ENCODE results near the gene ASXL2. TPM values are rescaled to one million over a fixed set of nuclear protein-coding genes. Genes with fewer than 3 reads are reported as not detected.

The ASXL2 gene
- total RNA-seq, 4 donors from 2014 or later, result 4.6 to 29.7 (median 10.6) TPM

- H3K36me3 ChIP-seq, result no peaks in the 10 kb centered on the region
- no peaks in the 10 kb centered on the region for H3K4me1 ChIP-seq
- H3K27me3 ChIP-seq, result no peaks in the 10 kb centered on the region
- TF ChIP-seq POLR2A (IDR thresholded peaks at IDR 0.05), result no peak
- no peak for TF ChIP-seq CTCF (IDR thresholded peaks at IDR 0.05)
- no peak overlapping the region for H3K4me3 ChIP-seq
- no peak overlapping the region for H3K27ac ChIP-seq
- DNase-seq, result no peak
- intact Hi-C loops (cut with DNase I; ENCODE audit: low total_unique reads), result no loop called here
- H3K9me3 ChIP-seq, result no peaks in the 10 kb centered on the region
These were observed 88.1 kb downstream of the ASXL2 start for GRCh38 chr2:25790074-25790790.

GRCh38 chr2:25788457-25788856 is 89.8 kb downstream of the ASXL2 start:
- TF ChIP-seq POLR2A (IDR thresholded peaks at IDR 0.05) (no peak), CTCF (IDR thresholded peaks at IDR 0.05) (no peak)
- no peaks in the 10 kb centered on the region for H3K27me3 ChIP-seq
- no peak overlapping the region for H3K4me3 ChIP-seq
- H3K27ac ChIP-seq, result no peak overlapping the region
- H3K4me1 ChIP-seq, result no peaks in the 10 kb centered on the region
- H3K9me3 ChIP-seq, result no peaks in the 10 kb centered on the region
- H3K36me3 ChIP-seq, result no peaks in the 10 kb centered on the region
- DNase-seq, result no peak
- intact Hi-C loops (cut with DNase I; ENCODE audit: low total_unique reads), result no loop called here

GRCh38 chr2:25787020-25787419 is 91.3 kb downstream of the ASXL2 start:
- Histone ChIP-seq H3K4me1 (no peaks in the 10 kb centered on the region), H3K36me3 (no peaks in the 10 kb centered on the region), H3K4me3 (no peak overlapping the region), H3K27ac (no peak overlapping the region), H3K9me3 (no peaks in the 10 kb centered on the region), H3K27me3 (no peaks in the 10 kb centered on the region)
- intact Hi-C loops (cut with DNase I; ENCODE audit: low total_unique reads), result no loop called here
- TF ChIP-seq CTCF (IDR thresholded peaks at IDR 0.05), result no peak
- DNase-seq, result no peak

- DNase-seq, result no peak
- H3K27me3 ChIP-seq, result no peaks in the 10 kb centered on the region
- no peaks in the 10 kb centered on the region for H3K4me1 ChIP-seq
- no peaks in the 10 kb centered on the region for H3K9me3 ChIP-seq
- intact Hi-C loops (cut with DNase I; ENCODE audit: low total_unique reads), result no loop called here
- TF ChIP-seq POLR2A (IDR thresholded peaks at IDR 0.05) (no peak), CTCF (IDR thresholded peaks at IDR 0.05) (no peak)
- H3K4me3 ChIP-seq, result no peak overlapping the region
- H3K36me3 ChIP-seq, result no peaks in the 10 kb centered on the region
- H3K27ac ChIP-seq, result no peak overlapping the region
These were observed 93.9 kb downstream of the ASXL2 start for GRCh38 chr2:25784404-25784803.

GRCh38 chr2:25777077-25777476 is 101.2 kb downstream of the ASXL2 start:
- Histone ChIP-seq H3K36me3 (no peaks in the 10 kb centered on the region), H3K9me3 (no peaks in the 10 kb centered on the region), H3K27me3 (no peaks in the 10 kb centered on the region), H3K27ac (no peak overlapping the region), H3K4me3 (no peak overlapping the region), H3K4me1 (no peaks in the 10 kb centered on the region)
- no peak for DNase-seq
- intact Hi-C loops (cut with DNase I; ENCODE audit: low total_unique reads), result no loop called here
- TF ChIP-seq CTCF (IDR thresholded peaks at IDR 0.05), result no peak
- TF ChIP-seq POLR2A (IDR thresholded peaks at IDR 0.05), result no peak
